AG04449 (cell line): Measurements from ENCODE around the gene TMPRSS13.

Experiments
- CTCF ChIA-PET: fragments of 350-600 bp; formaldehyde crosslinking; extraction: SDS; loops from one replicate; lab custom pipeline; 2021; ENCODE audit warnings: antibody characterized with exemption; lab: Yijun Ruan, JAX
- POLR2A ChIA-PET: fragments of 400-600, 350-600 bp; formaldehyde crosslinking; extraction: SDS; loops from one replicate; lab custom pipeline; 2020; ENCODE audit warnings: antibody characterized with exemption, inconsistent platforms; lab: Yijun Ruan, JAX
- DNase-seq: peaks from one replicate; pipeline ENCODE4 v3.0.0-alpha.2; 2010; ENCODE audit warnings: low read depth, low spot score
- H3K4me3 ChIP-seq: 2 replicates; pipeline ENCODE4 v1.5.1; 2011; ENCODE audit warnings: low read depth, mild to moderate bottlenecking, control low read depth, low read length
- TF ChIP-seq, protein P1 (sequence below): IDR thresholded peaks from one replicate; pipeline ENCODE4 v1.5.1; 2011; ENCODE audit warnings: mild to moderate bottlenecking, moderate library complexity, low read length, control low read depth, inconsistent platforms; ENCODE audit not compliant: insufficient read depth; ENCODE audit errors: missing control alignments

Gene TMPRSS13

DNA sequence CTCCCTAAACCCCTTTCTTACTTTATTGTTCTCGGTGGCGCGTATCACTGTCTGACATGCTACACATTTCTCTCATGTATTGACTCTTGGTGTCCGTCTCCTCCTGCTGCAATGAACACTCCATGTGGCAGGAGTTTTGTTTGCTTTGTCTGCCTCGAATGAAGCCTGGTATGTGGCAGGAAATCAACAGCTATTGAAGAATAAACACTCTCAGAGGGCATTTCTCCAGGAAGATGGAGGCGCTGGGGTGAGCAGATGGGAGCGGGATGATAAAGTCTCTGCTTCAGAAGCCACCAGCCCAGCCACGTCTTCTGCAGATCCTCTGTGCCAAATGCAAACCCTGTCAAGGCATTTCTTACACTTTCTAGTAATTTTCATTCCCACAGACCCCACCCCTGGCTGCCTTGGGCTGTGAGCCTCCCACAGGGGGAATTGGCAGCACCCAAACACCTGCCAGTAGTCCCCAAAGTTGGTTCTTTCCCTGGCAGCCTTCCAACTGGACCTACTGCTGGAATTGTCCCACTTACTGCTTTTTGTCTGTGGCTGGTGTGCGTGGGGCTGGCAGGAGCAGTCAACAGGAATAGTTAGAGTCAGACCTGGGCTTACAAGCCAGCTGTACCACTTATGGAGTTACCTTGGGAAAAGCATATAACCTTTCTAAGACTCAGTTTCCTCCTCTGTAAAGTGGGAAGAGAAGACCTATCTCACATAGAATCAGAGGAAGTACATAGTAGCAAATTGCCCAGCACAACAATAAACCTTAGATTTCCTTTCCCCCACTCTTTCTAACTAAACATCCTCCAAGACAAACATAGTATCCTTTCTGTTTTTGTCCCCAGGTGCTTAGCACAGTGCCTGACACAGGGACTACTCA, 43.7 kb upstream of the TMPRSS13 start:
- ChIA-PET CTCF (no interaction called here), POLR2A (no interaction called here)
- TF ChIP-seq, protein P1, sequence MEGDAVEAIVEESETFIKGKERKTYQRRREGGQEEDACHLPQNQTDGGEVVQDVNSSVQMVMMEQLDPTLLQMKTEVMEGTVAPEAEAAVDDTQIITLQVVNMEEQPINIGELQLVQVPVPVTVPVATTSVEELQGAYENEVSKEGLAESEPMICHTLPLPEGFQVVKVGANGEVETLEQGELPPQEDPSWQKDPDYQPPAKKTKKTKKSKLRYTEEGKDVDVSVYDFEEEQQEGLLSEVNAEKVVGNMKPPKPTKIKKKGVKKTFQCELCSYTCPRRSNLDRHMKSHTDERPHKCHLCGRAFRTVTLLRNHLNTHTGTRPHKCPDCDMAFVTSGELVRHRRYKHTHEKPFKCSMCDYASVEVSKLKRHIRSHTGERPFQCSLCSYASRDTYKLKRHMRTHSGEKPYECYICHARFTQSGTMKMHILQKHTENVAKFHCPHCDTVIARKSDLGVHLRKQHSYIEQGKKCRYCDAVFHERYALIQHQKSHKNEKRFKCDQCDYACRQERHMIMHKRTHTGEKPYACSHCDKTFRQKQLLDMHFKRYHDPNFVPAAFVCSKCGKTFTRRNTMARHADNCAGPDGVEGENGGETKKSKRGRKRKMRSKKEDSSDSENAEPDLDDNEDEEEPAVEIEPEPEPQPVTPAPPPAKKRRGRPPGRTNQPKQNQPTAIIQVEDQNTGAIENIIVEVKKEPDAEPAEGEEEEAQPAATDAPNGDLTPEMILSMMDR: no peak
- no peak overlapping the region for H3K4me3 ChIP-seq
- no peak for DNase-seq

DNA sequence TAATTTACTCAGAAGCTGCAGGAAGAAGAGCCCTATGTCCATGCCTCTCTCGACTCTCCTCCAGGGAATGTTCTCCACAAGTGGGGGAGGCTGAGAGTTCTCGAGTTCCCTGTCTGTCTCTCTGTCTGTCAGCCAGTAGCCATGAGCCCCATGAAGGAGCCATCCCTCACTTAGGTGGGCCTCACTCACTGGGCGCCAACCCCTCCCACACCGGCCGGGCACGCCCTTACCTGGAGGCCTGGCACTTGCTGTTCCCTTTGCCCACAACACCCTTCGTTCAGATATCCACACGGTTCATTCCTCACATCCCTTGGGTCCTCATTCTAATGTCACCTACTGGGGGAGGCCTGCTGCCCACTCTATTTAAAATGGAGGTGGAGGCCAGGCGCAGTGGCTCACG, 42.8 kb upstream of the TMPRSS13 start:
- H3K4me3 ChIP-seq: no peak overlapping the region
- CTCF ChIA-PET: no interaction called here
- no peak for DNase-seq
- TF ChIP-seq, protein P1: no peak
- POLR2A ChIA-PET: no interaction called here

DNA sequence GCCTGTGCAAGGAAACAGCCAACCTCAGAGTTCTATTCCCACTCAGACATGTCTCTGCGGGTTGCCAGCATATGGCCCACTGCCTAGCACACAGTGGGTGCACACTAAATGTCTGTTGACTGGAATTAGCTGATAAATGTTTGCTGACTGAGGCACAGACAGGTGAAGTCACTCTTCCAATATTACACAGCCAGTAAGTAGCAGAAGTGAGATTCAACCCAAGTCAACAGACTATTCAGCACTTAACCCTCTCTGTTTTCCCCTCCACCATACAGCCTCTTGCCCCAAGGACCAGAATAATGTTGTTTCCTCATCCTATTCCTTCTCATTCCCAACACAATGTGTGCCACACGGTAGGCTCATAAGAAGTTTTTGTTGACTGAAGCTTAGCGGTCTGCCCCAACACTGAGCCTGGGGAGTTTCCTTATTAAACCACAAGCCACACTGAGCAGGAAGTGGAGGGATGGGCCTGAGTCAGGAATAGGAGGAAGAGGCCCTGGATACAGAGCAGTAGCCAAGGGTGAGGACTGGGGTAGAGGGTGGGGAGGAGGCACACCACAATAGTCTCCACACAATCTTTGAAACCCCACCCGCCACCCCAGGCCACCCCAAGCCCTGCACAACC, 41.3 kb upstream of the TMPRSS13 start:
- CTCF ChIA-PET: no interaction called here
- TF ChIP-seq, protein P1: no peak
- POLR2A ChIA-PET: no interaction called here
- no peak for DNase-seq
- H3K4me3 ChIP-seq: no peak overlapping the region

DNA sequence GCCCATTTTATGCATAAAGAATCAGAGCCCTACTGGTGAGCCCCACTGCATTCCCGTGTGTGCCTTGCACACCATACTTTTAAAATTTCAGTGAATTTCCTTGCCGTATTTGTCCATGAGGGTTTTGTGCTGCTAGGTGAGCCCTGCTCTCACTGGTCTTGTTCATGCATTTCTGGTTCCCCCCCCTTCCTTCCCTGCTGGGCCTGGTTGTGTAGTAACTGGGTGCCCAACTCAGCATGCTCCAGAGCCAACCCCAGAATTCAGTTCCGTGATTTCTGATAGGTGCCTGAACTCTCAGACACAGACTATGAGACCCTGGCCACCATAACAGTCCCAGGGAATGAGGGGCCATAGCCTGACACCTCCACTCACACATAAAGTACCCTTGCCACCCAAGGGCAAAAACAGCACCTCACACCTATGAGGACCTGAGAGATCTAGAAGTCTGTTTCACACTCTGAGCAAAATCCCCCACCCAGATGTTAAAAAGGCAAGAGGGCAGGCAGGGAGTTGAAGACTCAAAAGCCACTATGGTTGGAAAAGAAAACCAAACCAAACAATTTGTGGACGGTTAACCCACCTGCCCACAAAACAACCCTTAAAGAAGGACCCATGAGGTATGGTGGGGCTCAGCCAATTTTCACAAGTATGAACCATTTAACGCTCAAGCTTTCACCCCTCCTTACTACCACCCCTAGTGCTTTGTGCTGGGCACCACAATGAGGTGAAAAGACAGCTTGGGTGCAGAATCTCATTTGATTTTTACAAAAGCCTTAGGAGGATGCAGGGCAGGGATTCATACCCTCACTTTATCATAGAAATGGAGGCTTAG, 40.2 kb upstream of the TMPRSS13 start:
- POLR2A ChIA-PET: no interaction called here
- no peak for DNase-seq
- CTCF ChIA-PET: interaction anchor here (0.6 kb wide), 1 partner anchor 23 kb away, joined by 3 read pairs; no protein-coding TSS in a partner anchor
- no peak overlapping the region for H3K4me3 ChIP-seq
- TF ChIP-seq, protein P1: no peak

DNA sequence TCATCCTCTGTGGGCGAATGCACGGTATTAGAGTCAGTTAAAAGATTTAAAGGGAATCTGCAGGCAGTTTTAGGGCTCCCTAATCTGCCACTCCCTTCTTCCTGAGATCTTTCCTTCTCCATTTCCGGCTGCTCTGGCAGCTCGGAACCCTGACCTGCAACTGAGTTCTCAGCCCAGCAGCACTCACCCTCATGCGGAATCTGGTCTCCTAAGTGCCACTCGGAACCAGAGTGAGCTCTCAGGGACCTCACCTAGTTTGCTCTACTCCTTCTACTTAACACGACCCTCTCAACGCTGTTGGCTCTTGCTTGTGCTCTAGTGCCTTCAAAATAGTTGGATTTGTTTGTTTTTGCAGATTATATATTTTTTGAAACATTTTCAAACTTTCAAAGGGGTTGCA, 37.7 kb upstream of the TMPRSS13 start:
- H3K4me3 ChIP-seq: no peak overlapping the region
- no peak for DNase-seq
- TF ChIP-seq, protein P1: no peak
- ChIA-PET POLR2A (no interaction called here), CTCF (interaction anchor here (1.4 kb wide), 1 partner anchor 20 kb away, joined by 5 read pairs; no protein-coding TSS in a partner anchor)
